ENCODE measurements around the gene TSPAN11. TPM values are rescaled to one million over a fixed set of nuclear protein-coding genes. Genes with fewer than 3 reads are reported as not detected.

Gene TSPAN11
- total and polyA plus RNA-seq, 9 donors, result 0.33 to 2.8 (median 1.5) TPM

DNA sequence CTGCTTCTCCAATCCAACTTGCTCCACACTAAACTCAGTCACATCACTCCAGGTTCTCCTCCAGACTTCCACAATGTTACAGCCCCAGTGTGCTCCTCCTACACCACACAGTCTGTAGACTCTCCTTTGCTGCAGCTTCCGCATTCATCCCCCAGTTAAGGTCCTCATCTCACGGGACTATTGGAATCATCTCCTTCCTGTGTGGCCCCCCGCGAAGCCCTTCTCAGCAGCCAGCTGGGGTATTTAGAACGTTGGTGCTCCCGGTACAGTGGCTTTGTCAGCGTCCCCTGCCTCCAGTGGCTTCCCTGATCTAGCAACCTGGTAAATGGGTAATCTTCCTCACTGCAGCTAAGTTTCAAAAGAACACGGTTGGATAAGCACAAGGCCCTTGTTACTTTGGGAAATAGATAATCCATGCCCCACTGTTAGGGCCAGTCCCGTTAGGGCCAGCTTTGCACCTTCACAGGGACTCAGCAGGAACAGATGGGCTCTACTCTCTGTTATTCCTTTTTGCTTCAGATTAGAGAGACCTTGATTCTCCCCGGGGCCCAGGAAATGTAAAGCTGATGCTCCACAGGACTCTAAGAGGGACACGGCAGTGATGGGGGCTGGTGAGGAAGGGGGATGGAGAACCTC lies 823 bp upstream of the TSPAN11 start:
- DNase-seq, result no peak
- TF ChIP-seq POLR2A (IDR thresholded peaks at IDR 0.05) (no peak), EP300 (IDR thresholded peaks at IDR 0.05) (no peak)
- TF ChIP-seq, protein P1, sequence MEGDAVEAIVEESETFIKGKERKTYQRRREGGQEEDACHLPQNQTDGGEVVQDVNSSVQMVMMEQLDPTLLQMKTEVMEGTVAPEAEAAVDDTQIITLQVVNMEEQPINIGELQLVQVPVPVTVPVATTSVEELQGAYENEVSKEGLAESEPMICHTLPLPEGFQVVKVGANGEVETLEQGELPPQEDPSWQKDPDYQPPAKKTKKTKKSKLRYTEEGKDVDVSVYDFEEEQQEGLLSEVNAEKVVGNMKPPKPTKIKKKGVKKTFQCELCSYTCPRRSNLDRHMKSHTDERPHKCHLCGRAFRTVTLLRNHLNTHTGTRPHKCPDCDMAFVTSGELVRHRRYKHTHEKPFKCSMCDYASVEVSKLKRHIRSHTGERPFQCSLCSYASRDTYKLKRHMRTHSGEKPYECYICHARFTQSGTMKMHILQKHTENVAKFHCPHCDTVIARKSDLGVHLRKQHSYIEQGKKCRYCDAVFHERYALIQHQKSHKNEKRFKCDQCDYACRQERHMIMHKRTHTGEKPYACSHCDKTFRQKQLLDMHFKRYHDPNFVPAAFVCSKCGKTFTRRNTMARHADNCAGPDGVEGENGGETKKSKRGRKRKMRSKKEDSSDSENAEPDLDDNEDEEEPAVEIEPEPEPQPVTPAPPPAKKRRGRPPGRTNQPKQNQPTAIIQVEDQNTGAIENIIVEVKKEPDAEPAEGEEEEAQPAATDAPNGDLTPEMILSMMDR (IDR thresholded peaks at IDR 0.05), result no peak
- H3K27ac ChIP-seq, result no peak overlapping the region
- H3K9me3 ChIP-seq, result no peaks in the 10 kb centered on the region
- H3K27me3 ChIP-seq, result no peaks in the 10 kb centered on the region
- WGBS, 3 donors, result 64 to 66% (median 65%) methylated on average over 11 of the region's 11 CpGs
- H3K4me1 ChIP-seq (ENCODE audit: insufficient read depth), result no peaks in the 10 kb centered on the region
- intact Hi-C loops (cut with DNase I), result no loop called here
- no peaks in the 10 kb centered on the region for H3K36me3 ChIP-seq
- H3K4me3 ChIP-seq, result no peak overlapping the region

- Histone ChIP-seq H3K4me1 (ENCODE audit: insufficient read depth) (no peaks in the 10 kb centered on the region), H3K27ac (no peak overlapping the region), H3K4me3 (no peak overlapping the region), H3K36me3 (no peaks in the 10 kb centered on the region), H3K27me3 (no peaks in the 10 kb centered on the region), H3K9me3 (no peaks in the 10 kb centered on the region)
- TF ChIP-seq EP300 (IDR thresholded peaks at IDR 0.05) (no peak), POLR2A (IDR thresholded peaks at IDR 0.05) (no peak)
- TF ChIP-seq, protein P1 (IDR thresholded peaks at IDR 0.05), result no peak
- DNase-seq, result no peak
- 89 to 95% (median 90%) methylated on average over 7 of the region's 7 CpGs for WGBS, 3 donors
- intact Hi-C loops (cut with DNase I), result no loop called here
These were observed 669 bp downstream of the TSPAN11 start for GRCh38 chr12:30927222-30927611.

DNA sequence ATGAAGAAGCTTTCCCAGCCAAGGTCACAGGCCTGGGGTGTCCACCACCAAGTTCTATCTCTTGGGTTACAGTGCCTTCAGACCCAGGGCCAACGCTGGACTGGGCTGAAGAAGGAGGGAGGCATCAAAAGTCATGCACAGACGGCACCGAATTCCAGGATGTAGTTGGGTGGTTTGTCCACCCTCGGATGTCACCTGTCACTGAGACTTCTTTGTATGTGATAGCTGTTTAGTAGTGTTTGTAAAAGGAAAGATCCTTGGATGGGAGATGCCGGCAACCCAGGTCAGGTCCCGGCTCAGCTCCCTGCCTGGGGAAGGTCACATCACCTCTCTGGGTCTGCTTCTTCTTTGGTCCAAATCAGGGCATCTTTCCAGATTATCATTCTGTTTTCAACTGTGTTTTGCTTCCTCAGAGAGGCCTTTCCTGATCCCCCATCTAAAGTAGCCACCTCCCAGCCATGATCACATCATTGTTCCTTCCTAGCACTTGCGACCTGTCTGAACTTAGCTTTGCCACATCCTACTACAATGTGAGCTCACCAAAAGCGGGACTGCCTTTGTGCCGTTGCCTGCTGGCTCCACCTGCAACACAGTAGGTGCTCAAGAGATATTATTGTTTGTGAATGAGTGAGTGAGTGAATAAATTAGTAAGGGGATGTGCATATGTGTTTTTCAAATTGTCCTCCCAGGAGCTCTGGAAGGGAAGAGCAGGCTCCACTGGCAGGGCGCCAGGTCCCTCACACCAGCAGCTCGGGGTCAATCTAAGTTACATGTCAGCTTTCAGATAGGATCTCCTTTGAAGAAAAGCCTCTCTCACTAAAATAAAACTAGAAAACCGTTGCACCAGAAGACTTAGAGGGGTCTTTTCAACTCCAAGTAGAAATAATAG lies 2.1 kb downstream of the TSPAN11 start:
- intact Hi-C loops (cut with DNase I), result no loop called here
- H3K4me3 ChIP-seq, result no peak overlapping the region

DNA sequence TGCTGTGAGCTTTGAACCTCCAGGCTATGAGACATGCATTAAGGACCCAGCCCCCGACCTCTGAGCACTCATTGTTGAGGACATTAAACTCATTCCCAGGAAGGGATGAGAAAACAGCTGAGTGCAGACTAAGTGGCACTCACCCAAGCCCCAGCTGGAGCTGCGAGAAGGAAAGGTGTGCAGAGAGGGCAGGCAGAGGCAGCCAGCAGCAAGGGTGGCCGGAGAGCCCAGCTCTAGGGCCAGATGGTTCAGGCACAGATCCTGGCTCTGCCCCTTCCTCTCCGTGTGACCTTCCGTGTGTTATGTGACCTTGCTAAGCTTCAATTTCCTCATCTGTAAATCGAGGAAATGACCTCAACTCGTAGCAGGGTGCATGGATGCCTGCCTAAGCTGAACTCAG lies 3.7 kb downstream of the TSPAN11 start:
- DNase-seq, result no peak
- no peaks in the 10 kb centered on the region for H3K36me3 ChIP-seq
- no peaks in the 10 kb centered on the region for H3K4me1 ChIP-seq (ENCODE audit: insufficient read depth)
- intact Hi-C loops (cut with DNase I), result no loop called here
- no peak overlapping the region for H3K27ac ChIP-seq
- 53 to 69% (median 64%) methylated on average over 7 of the region's 7 CpGs for WGBS, 3 donors
- no peaks in the 10 kb centered on the region for H3K9me3 ChIP-seq
- no peaks in the 10 kb centered on the region for H3K27me3 ChIP-seq
- no peak overlapping the region for H3K4me3 ChIP-seq
- no peak for TF ChIP-seq POLR2A (IDR thresholded peaks at IDR 0.05)

More for the DNA sequence above, 2.1 kb downstream of the TSPAN11 start:
- TF ChIP-seq, protein P1 (IDR thresholded peaks at IDR 0.05), result no peak
- TF ChIP-seq EP300 (IDR thresholded peaks at IDR 0.05), result no peak
- TF ChIP-seq POLR2A (IDR thresholded peaks at IDR 0.05), result no peak
- WGBS, 3 donors, result 79 to 80% (median 80%) methylated on average over 12 of the region's 12 CpGs
- Histone ChIP-seq H3K27ac (no peak overlapping the region), H3K9me3 (no peaks in the 10 kb centered on the region), H3K4me1 (ENCODE audit: insufficient read depth) (no peaks in the 10 kb centered on the region), H3K36me3 (no peaks in the 10 kb centered on the region), H3K27me3 (no peaks in the 10 kb centered on the region)
- DNase-seq, result peak in 1 of 5 donors; percentile 40

DNA sequence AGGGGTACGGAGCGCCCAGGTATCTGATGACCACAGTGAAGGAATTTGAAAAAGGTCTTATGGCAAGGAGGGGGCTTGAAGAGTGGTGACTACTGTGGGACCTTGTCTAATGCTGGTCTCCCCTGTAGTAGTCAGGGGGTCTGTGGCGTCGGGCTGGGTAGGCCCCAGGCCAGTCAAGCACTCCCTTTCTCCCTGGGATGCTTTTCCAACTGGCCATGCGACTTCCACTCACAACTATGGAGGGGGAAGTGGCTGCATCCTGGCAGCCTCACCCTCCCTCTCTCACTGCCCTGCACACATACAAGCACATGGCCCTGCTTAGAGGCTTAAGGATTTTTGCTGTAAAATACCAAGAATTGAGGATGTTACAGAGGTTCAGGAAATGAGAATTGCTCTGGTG lies 4.1 kb downstream of the TSPAN11 start:
- intact Hi-C loops (cut with DNase I), result no loop called here
- Histone ChIP-seq H3K9me3 (no peaks in the 10 kb centered on the region), H3K4me3 (no peak overlapping the region), H3K36me3 (no peaks in the 10 kb centered on the region), H3K4me1 (ENCODE audit: insufficient read depth) (no peaks in the 10 kb centered on the region), H3K27ac (no peak overlapping the region), H3K27me3 (no peaks in the 10 kb centered on the region)
- TF ChIP-seq EP300 (IDR thresholded peaks at IDR 0.05), result no peak
- TF ChIP-seq POLR2A (IDR thresholded peaks at IDR 0.05), result no peak
- TF ChIP-seq, protein P1 (IDR thresholded peaks at IDR 0.05), result no peak
- DNase-seq, result no peak
- WGBS, 3 donors, result 83 to 91% (median 90%) methylated on average over 5 of the region's 5 CpGs

All from ovary (tissue), 9 donors.